Esophagus muscularis mucosa (tissue), 4 donors: Measurements from ENCODE around the gene UNKL. TPM values are rescaled to one million over a fixed set of nuclear protein-coding genes. Genes with fewer than 3 reads are reported as not detected.

Experiments used
- DNase-seq: peaks from one replicate; pipeline ENCODE4 v3.0.0-alpha.2; 2017; ENCODE audit errors: extremely low spot score
- H3K27ac ChIP-seq, 4 donors: fragments of 200-600 bp; sonication (generic); replicated peaks in 1 of 4; 1 replicate in 3 of 4; 2 replicates in 1 of 4; pipeline ENCODE4 v1.5.1; 2016 to 2019; ENCODE audit warnings: mild to moderate bottlenecking in 1 of 4
- H3K27me3 ChIP-seq, 4 donors: fragments of 200-600 bp; sonication (generic); one replicate each; pipeline versions ENCODE4 v1.5.1 to v1.6.0; 2016 to 2019
- H3K36me3 ChIP-seq, 4 donors: fragments of 200-600 bp; sonication (generic); one replicate each; pipeline ENCODE4 v1.5.1; 2016 to 2019
- H3K4me1 ChIP-seq, 4 donors: fragments of 200-600 bp; sonication (generic); one replicate each; pipeline ENCODE4 v1.5.1; 2016 to 2019
- H3K4me3 ChIP-seq, 4 donors: fragments of 200-600 bp; sonication (generic); 1 replicate in 2 of 4; 2 replicates in 2 of 4; pipeline ENCODE4 v1.5.1; 2016 to 2019; ENCODE audit warnings: mild to moderate bottlenecking in 4 of 4, moderate library complexity in 1 of 4
- H3K9me3 ChIP-seq, 4 donors: fragments of 200-600 bp; sonication (generic); 1 replicate in 3 of 4; 2 replicates in 1 of 4; pipeline ENCODE4 v1.5.1; 2016 to 2019
- CTCF ChIP-seq, 3 experiments: fragments of 200-600 bp in 2 of 3; fragments of 450-650 bp in 1 of 3; sonication (generic) in 2 of 3; IDR thresholded peaks; one replicate each; pipeline ENCODE4 v1.5.1; 2017 to 2019; ENCODE audit warnings: antibody characterized with exemption in 3 of 3, mild to moderate bottlenecking in 2 of 3, moderate library complexity in 1 of 3
- EP300 ChIP-seq: sonication (generic); formaldehyde crosslinking; IDR thresholded peaks from one replicate; pipeline ENCODE4 v1.6.1; 2017; ENCODE audit warnings: antibody characterized with exemption
- POLR2A ChIP-seq: fragments of 450-650 bp; IDR thresholded peaks from one replicate; pipeline ENCODE4 v1.6.1; 2017; ENCODE audit warnings: antibody characterized with exemption, moderate library complexity, mild to moderate bottlenecking, low read depth
- POLR2AphosphoS5 ChIP-seq, 2 donors: sonication (generic); formaldehyde crosslinking; IDR thresholded peaks; one replicate each; pipeline ENCODE4 v1.6.1; 2017; ENCODE audit warnings: antibody characterized with exemption in 2 of 2
- WGBS: methylation state at CpG from one replicate; pipeline ENCODE4 v1.1.5; 2018; 5-methylcytosine and 5-hydroxymethylcytosine counted together
- intact Hi-C: fragments of 100-400 bp; cut with DNase I; formaldehyde crosslinking; loops from one replicate; pipeline ENCODE4 v1.15.1; 2023
- total RNA-seq, 4 donors: library from RNA; depleted of rRNA; stranded (reverse); fragments of >200 nt; gene quantifications; one replicate each; pipeline versions ENCODE4 v1.1.0 to v1.2.1, GENCODE V29; 2016

UNKL gene
- total RNA-seq, 4 donors from 2014 or later = 9.3 to 23.7 (median 16.5) TPM

- no peak overlapping the region for H3K27ac ChIP-seq
- peaks cover 58 to 97% (median 95%) of the 10 kb centered on the region in 4 donors for H3K36me3 ChIP-seq
- H3K4me3 ChIP-seq = no peak overlapping the region
- DNase-seq = no peak
- no peaks in the 10 kb centered on the region for H3K9me3 ChIP-seq
- intact Hi-C loops = no loop called here
- WGBS = 95% methylated on average over 15 of the region's 17 CpGs
- H3K4me1 ChIP-seq = no peaks in the 10 kb centered on the region
- TF ChIP-seq POLR2AphosphoS5 (IDR thresholded peaks at IDR 0.05) (no peak), EP300 (no peak), POLR2A (no peak), CTCF (IDR thresholded peaks at IDR 0.05) (no peak)
- H3K27me3 ChIP-seq = no peaks in the 10 kb centered on the region
Measured at GRCh38 chr16:1454561-1454960, 40.1 kb upstream of the UNKL start.

GRCh38 chr16:1453316-1453715, 38.8 kb upstream of the UNKL start:
- Histone ChIP-seq H3K36me3 (peaks cover 58 to 100% (median 100%) of the 10 kb centered on the region in 4 donors), H3K27ac (no peak overlapping the region), H3K4me1 (no peaks in the 10 kb centered on the region), H3K9me3 (no peaks in the 10 kb centered on the region), H3K4me3 (no peak overlapping the region), H3K27me3 (no peaks in the 10 kb centered on the region)
- intact Hi-C loops = no loop called here
- TF ChIP-seq POLR2AphosphoS5 (IDR thresholded peaks at IDR 0.05) = no peak
- no peak for TF ChIP-seq POLR2A
- TF ChIP-seq EP300 = no peak
- TF ChIP-seq CTCF (IDR thresholded peaks at IDR 0.05) = no peak
- 94% methylated on average over 12 of the region's 19 CpGs for WGBS
- no peak for DNase-seq

GRCh38 chr16:1452530-1452929, 38.0 kb upstream of the UNKL start:
- no peaks in the 10 kb centered on the region for H3K4me1 ChIP-seq
- H3K27me3 ChIP-seq = no peaks in the 10 kb centered on the region
- TF ChIP-seq POLR2A (no peak), POLR2AphosphoS5 (IDR thresholded peaks at IDR 0.05) (no peak), CTCF (IDR thresholded peaks at IDR 0.05) (no peak), EP300 (no peak)
- no peak overlapping the region for H3K27ac ChIP-seq
- intact Hi-C loops = no loop called here
- 80% methylated on average over 1 of the region's 20 CpGs for WGBS
- no peak for DNase-seq
- no peaks in the 10 kb centered on the region for H3K9me3 ChIP-seq
- H3K4me3 ChIP-seq = no peak overlapping the region
- H3K36me3 ChIP-seq = peaks cover 65 to 100% (median 100%) of the 10 kb centered on the region in 4 donors

GRCh38 chr16:1451702-1452392, 37.3 kb upstream of the UNKL start:
- no peaks in the 10 kb centered on the region for H3K4me1 ChIP-seq
- H3K27ac ChIP-seq = no peak overlapping the region
- no peaks in the 10 kb centered on the region for H3K27me3 ChIP-seq
- intact Hi-C loops = no loop called here
- DNase-seq = no peak
- no peaks in the 10 kb centered on the region for H3K9me3 ChIP-seq
- H3K4me3 ChIP-seq = no peak overlapping the region
- 91% methylated on average over 17 of the region's 34 CpGs for WGBS
- peaks cover 68 to 100% (median 100%) of the 10 kb centered on the region in 4 donors for H3K36me3 ChIP-seq
- TF ChIP-seq CTCF (IDR thresholded peaks at IDR 0.05) (no peak), EP300 (no peak), POLR2AphosphoS5 (IDR thresholded peaks at IDR 0.05) (no peak), POLR2A (no peak)

- DNase-seq = no peak
- no peak overlapping the region for H3K4me3 ChIP-seq
- no peaks in the 10 kb centered on the region for H3K9me3 ChIP-seq
- no peaks in the 10 kb centered on the region for H3K4me1 ChIP-seq
- H3K36me3 ChIP-seq = peaks cover 58 to 100% (median 100%) of the 10 kb centered on the region in 4 donors
- intact Hi-C loops = no loop called here
- no peaks in the 10 kb centered on the region for H3K27me3 ChIP-seq
- no peak overlapping the region for H3K27ac ChIP-seq
- no CpG with 5 or more reads among the region's 21 CpGs for WGBS
- TF ChIP-seq POLR2AphosphoS5 (IDR thresholded peaks at IDR 0.05) = no peak
- TF ChIP-seq EP300 = no peak
- TF ChIP-seq CTCF (IDR thresholded peaks at IDR 0.05) = no peak
- TF ChIP-seq POLR2A = no peak
Measured at GRCh38 chr16:1450841-1451240, 36.3 kb upstream of the UNKL start.
